HCT116 (cell line): ENCODE measurements around the gene SORCS2. TPM values are rescaled to one million over a fixed set of nuclear protein-coding genes. Genes with fewer than 3 reads are reported as not detected.

Experiments used
- ATAC-seq: fragments of 200-7000 bp; cut with Tn5 transposase; 2 replicates; pipeline ENCODE4 v1.9.1; 2020; ENCODE audit warnings: mild to moderate bottlenecking, moderate library complexity
- BruUV-seq: library from RNA; stranded (reverse); fragments of 400-500 nt; replicated peaks from 2 replicates; lab custom pipeline; 2021; lab: Mats Ljungman, UMichigan
- CTCF ChIA-PET: fragments of 300-600 bp; sonication (Branson Sonifier 250); formaldehyde crosslinking; loops from one replicate; lab custom pipeline; 2021; ENCODE audit warnings: antibody characterized with exemption; lab: Charles Lee
- POLR2A ChIA-PET: fragments of 300-600, 350-600 bp; sonication (Branson Sonifier 250); formaldehyde crosslinking; loops from one replicate; lab custom pipeline; 2021; ENCODE audit warnings: antibody characterized with exemption; lab: Charles Lee
- RAD21 ChIA-PET, 2 experiments: fragments of 300-600 bp; sonication (Branson Sonifier 250); formaldehyde crosslinking; loops; one replicate each; lab custom pipeline; 2023; ENCODE audit warnings: low total read pairs in 2 of 2; ENCODE audit not compliant: uncharacterized antibody in 2 of 2, unreplicated experiment in 2 of 2, low non-redundant PET in 1 of 2; lab: Charles Lee
- DNase-seq: peaks from one replicate; pipeline ENCODE4 v3.0.0-alpha.2; 2010; ENCODE audit warnings: low read depth, low spot score
- H2AFZ ChIP-seq: fragments of 200-600 bp; shearing (Covaris generic), sonication (generic); 2 replicates; pipeline ENCODE4 v1.6.1; 2017; ENCODE audit warnings: low read depth, mixed run types, mixed read lengths, antibody characterized with exemption, low read length; ENCODE audit not compliant: poor library complexity, severe bottlenecking
- H3K27ac ChIP-seq: 2 replicates; pipeline ENCODE4 v1.5.1; 2012; ENCODE audit warnings: low read depth, low read length
- H3K27me3 ChIP-seq: fragments of 200-600 bp; sonication (generic); 2 replicates; pipeline ENCODE4 v1.6.1; 2016; ENCODE audit warnings: mixed run types, low read length, mixed read lengths; ENCODE audit not compliant: insufficient read depth
- H3K36me3 ChIP-seq, 2 experiments: fragments of 200-500 bp in 1 of 2; fragments of 200-600 bp in 1 of 2; sonication (Bioruptor generic) in 1 of 2; sonication (generic) in 1 of 2; 2 replicates each; pipeline versions ENCODE4 v1.5.1 to v1.6.1; 2014 to 2016; ENCODE audit warnings: low read length in 2 of 2, inconsistent platforms in 1 of 2, mixed read lengths in 1 of 2, mixed run types in 1 of 2; ENCODE audit not compliant: insufficient read depth in 2 of 2, control insufficient read depth in 1 of 2
- H3K4me1 ChIP-seq, 2 experiments: fragments of 200-600 bp in 1 of 2; sonication (generic) in 1 of 2; 2 replicates each; pipeline versions ENCODE4 v1.5.1 to v1.6.1; 2012 to 2017; ENCODE audit warnings: low read length in 2 of 2, inconsistent platforms in 1 of 2, mild to moderate bottlenecking in 1 of 2, mixed read lengths in 1 of 2, mixed run types in 1 of 2, moderate library complexity in 1 of 2; ENCODE audit not compliant: insufficient read depth in 2 of 2, control insufficient read depth in 1 of 2
- H3K4me2 ChIP-seq: fragments of 200-600 bp; sonication (generic); 2 replicates; pipeline ENCODE4 v1.6.1; 2017; ENCODE audit warnings: mixed run types, low read length, mixed read lengths
- H3K4me3 ChIP-seq, 2 experiments: fragments of 200-600 bp in 1 of 2; sonication (generic) in 1 of 2; replicated peaks in 1 of 2; 2 replicates each; pipeline ENCODE4 v1.5.1; 2011 to 2016; ENCODE audit warnings: low read length in 2 of 2, control low read depth in 1 of 2, low read depth in 1 of 2, mild to moderate bottlenecking in 1 of 2, mixed read lengths in 1 of 2, mixed run types in 1 of 2
- H3K79me2 ChIP-seq: fragments of 200-600 bp; sonication (generic); 2 replicates; pipeline ENCODE4 v1.6.1; 2017; ENCODE audit warnings: mild to moderate bottlenecking, mixed run types, low read length, moderate library complexity, mixed read lengths; ENCODE audit not compliant: insufficient read depth
- H3K9ac ChIP-seq: fragments of 200-600 bp; sonication (generic); 2 replicates; pipeline ENCODE4 v1.6.1; 2016; ENCODE audit warnings: low read length, mixed read lengths
- H3K9me2 ChIP-seq: fragments of 200-600 bp; sonication (generic), shearing (Covaris generic); 2 replicates; pipeline ENCODE4 v1.6.1; 2017; ENCODE audit warnings: mixed run types, mild to moderate bottlenecking, moderate library complexity; ENCODE audit not compliant: insufficient read depth
- H3K9me3 ChIP-seq, 2 experiments: fragments of 200-500 bp in 1 of 2; fragments of 200-600 bp in 1 of 2; sonication (Bioruptor generic) in 1 of 2; sonication (generic) in 1 of 2; 2 replicates each; pipeline ENCODE4 v1.6.1; 2014 to 2017; ENCODE audit warnings: low read length in 2 of 2, mixed read lengths in 2 of 2, inconsistent platforms in 1 of 2, low read depth in 1 of 2, mild to moderate bottlenecking in 1 of 2, mixed run types in 1 of 2, moderate library complexity in 1 of 2; ENCODE audit not compliant: control insufficient read depth in 1 of 2, insufficient read depth in 1 of 2
- H4K20me1 ChIP-seq: fragments of 200-600 bp; sonication (generic), shearing (Covaris generic); 2 replicates; pipeline ENCODE4 v1.6.1; 2017; ENCODE audit warnings: mixed run types, mild to moderate bottlenecking, moderate library complexity; ENCODE audit not compliant: insufficient read depth
- ELF1 ChIP-seq: IDR thresholded peaks from 2 replicates; pipeline ENCODE4 v1.6.1; 2012; ENCODE audit warnings: low read depth, borderline replicate concordance
- EZH2 ChIP-seq: fragments of 200-600 bp; sonication (generic); IDR thresholded peaks from 2 replicates; pipeline ENCODE4 v1.6.1; 2017; ENCODE audit warnings: antibody characterized with exemption, mixed run types
- RAD21 ChIP-seq: IDR thresholded peaks from 2 replicates; pipeline ENCODE4 v1.6.1; 2012; ENCODE audit warnings: low read depth, mild to moderate bottlenecking
- REST ChIP-seq: IDR thresholded peaks from 2 replicates; pipeline ENCODE4 v1.6.1; 2012; ENCODE audit warnings: low read depth
- SP1 ChIP-seq: IDR thresholded peaks from 2 replicates; pipeline ENCODE4 v1.6.1; 2012; ENCODE audit warnings: low read depth
- SRF ChIP-seq: IDR thresholded peaks from 2 replicates; pipeline ENCODE4 v1.6.1; 2012; ENCODE audit warnings: low read depth
- YY1 ChIP-seq: IDR thresholded peaks from 2 replicates; pipeline ENCODE4 v1.6.1; 2011; ENCODE audit warnings: low read length, low read depth, moderate library complexity, mild to moderate bottlenecking; ENCODE audit not compliant: insufficient replicate concordance; ENCODE audit errors: extremely low read depth
- ZNF274 ChIP-seq: fragments of 200-500 bp; sonication (Bioruptor generic); IDR thresholded peaks from 2 replicates; pipeline ENCODE4 v1.6.1; 2014; ENCODE audit warnings: mild to moderate bottlenecking, low read depth, low read length, inconsistent platforms
- intact Hi-C: fragments of 100-400 bp; cut with micrococcal nuclease; formaldehyde crosslinking; loops from 2 replicates; pipeline ENCODE4 v1.10.0; 2022
- total RNA-seq: library from RNA; stranded (reverse); gene quantifications from one replicate; pipeline ENCODE4 v1.2.1, GENCODE V29; 2021; ENCODE audit not compliant: unreplicated experiment
- TF ChIP-seq, protein P1 (sequence below), 3 experiments: fragments of 200-600 bp in 1 of 3; sonication (generic) in 1 of 3; IDR thresholded peaks in 2 of 3; conservative IDR thresholded peaks in 1 of 3; 2 replicates each; pipeline ENCODE4 v1.5.1; 2012 to 2017; ENCODE audit warnings: low read depth in 2 of 3, low read length in 2 of 3, antibody characterized with exemption in 1 of 3, borderline replicate concordance in 1 of 3, control low read depth in 1 of 3, mild to moderate bottlenecking in 1 of 3, mixed read lengths in 1 of 3, mixed run types in 1 of 3, moderate library complexity in 1 of 3; ENCODE audit not compliant: insufficient read depth in 1 of 3

Gene SORCS2
- total RNA-seq, 1 experiment from 2014 or later = 0.37 TPM

- TF ChIP-seq, protein P1, sequence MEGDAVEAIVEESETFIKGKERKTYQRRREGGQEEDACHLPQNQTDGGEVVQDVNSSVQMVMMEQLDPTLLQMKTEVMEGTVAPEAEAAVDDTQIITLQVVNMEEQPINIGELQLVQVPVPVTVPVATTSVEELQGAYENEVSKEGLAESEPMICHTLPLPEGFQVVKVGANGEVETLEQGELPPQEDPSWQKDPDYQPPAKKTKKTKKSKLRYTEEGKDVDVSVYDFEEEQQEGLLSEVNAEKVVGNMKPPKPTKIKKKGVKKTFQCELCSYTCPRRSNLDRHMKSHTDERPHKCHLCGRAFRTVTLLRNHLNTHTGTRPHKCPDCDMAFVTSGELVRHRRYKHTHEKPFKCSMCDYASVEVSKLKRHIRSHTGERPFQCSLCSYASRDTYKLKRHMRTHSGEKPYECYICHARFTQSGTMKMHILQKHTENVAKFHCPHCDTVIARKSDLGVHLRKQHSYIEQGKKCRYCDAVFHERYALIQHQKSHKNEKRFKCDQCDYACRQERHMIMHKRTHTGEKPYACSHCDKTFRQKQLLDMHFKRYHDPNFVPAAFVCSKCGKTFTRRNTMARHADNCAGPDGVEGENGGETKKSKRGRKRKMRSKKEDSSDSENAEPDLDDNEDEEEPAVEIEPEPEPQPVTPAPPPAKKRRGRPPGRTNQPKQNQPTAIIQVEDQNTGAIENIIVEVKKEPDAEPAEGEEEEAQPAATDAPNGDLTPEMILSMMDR (IDR thresholded peaks at IDR 0.05 in 2 of 3, conservative IDR thresholded peaks at IDR 0.05 in 1 of 3; ENCODE audit: borderline replicate concordance in 1 of 3, insufficient read depth in 1 of 3, low read depth in 2 of 3, low read length in 2 of 3) = no peak
- TF ChIP-seq ZNF274 (no peak), EZH2 (no peak)
These were observed 9.3 kb downstream of the SORCS2 start (continued) for GRCh38 chr4:7201420-7202305.

- ChIA-PET RAD21 (no interaction called here), CTCF (no interaction called here), POLR2A (no interaction called here)
- Histone ChIP-seq H3K27me3 (no peaks in the 10 kb centered on the region), H3K36me3 (no peaks in the 10 kb centered on the region), H4K20me1 (no peaks in the 10 kb centered on the region), H3K4me3 (no peak overlapping the region), H3K9me3 (no peaks in the 10 kb centered on the region), H3K9ac (no peak overlapping the region), H3K79me2 (no peaks in the 10 kb centered on the region), H3K9me2 (no peaks in the 10 kb centered on the region), H3K4me1 (peaks cover 18 to 25% of the 10 kb centered on the region in 2 experiments), H3K27ac (no peak overlapping the region), H2AFZ (no peak overlapping the region), H3K4me2 (no peak overlapping the region)
- no peak for TF ChIP-seq SP1
- no peak for TF ChIP-seq YY1
- TF ChIP-seq RAD21 = no peak
- no peak for TF ChIP-seq REST
- TF ChIP-seq ELF1 = no peak
- no peak for TF ChIP-seq SRF
- no peak for DNase-seq
- BruUV-seq = no TSS peak
- intact Hi-C loops = no loop called here
- no peak for ATAC-seq
These were observed 10.1 kb downstream of the SORCS2 start for GRCh38 chr4:7202411-7202810.
